Fibroblast of pulmonary artery (primary cell): ENCODE measurements around the gene TSKU.
A peak's percentile ranks its signal among the peaks of the same experiment; 100 is the strongest.

Experiments
- DNase-seq: peaks from one replicate; pipeline ENCODE4 v3.0.0-alpha.2; 2010; ENCODE audit warnings: low read depth
- H3K4me3 ChIP-seq: replicated peaks from 2 replicates; pipeline ENCODE4 v1.5.1; 2011; ENCODE audit warnings: low read depth, mild to moderate bottlenecking, control low read depth, low read length, moderate library complexity
- TF ChIP-seq, protein P1 (sequence below): IDR thresholded peaks from 2 replicates; pipeline ENCODE4 v1.5.1; 2011; ENCODE audit warnings: mild to moderate bottlenecking, control low read depth, low read length, inconsistent platforms; ENCODE audit errors: missing control alignments

Gene TSKU

GRCh38 chr11:76760236-76760635, 22.9 kb upstream of the TSKU start:
- no peak overlapping the region for H3K4me3 ChIP-seq

DNA sequence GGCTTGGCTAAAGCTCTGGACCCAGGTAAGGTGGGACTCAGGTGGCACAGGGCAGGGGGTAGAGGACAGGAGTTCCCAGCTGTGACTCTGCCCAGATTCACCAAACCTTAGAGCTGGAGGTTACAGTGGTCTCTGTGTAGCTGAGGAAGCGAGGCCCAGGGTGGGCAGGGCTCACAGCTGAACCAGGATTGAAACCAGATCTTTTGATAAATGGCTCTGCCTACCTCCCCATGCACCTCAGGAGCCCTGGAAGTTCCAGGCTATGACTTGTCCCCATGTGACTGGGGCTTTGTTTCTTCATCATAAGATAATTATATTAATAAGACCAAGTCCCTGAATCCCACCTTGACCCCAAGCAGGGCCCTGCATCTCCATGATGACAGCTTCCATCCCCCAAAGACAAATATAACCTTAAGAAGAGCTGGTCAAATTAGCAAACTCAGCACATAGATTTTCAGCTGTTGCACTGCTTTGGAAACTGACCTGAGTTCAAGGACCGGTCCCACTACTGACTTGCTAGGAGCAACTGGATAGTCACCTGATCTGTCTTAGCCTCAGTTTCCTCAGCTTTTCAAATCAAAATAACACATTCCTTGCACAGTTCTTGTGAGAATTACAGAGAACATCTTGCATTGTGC, 21.3 kb upstream of the TSKU start:
- no peak overlapping the region for H3K4me3 ChIP-seq
- no peak for DNase-seq
- TF ChIP-seq, protein P1, sequence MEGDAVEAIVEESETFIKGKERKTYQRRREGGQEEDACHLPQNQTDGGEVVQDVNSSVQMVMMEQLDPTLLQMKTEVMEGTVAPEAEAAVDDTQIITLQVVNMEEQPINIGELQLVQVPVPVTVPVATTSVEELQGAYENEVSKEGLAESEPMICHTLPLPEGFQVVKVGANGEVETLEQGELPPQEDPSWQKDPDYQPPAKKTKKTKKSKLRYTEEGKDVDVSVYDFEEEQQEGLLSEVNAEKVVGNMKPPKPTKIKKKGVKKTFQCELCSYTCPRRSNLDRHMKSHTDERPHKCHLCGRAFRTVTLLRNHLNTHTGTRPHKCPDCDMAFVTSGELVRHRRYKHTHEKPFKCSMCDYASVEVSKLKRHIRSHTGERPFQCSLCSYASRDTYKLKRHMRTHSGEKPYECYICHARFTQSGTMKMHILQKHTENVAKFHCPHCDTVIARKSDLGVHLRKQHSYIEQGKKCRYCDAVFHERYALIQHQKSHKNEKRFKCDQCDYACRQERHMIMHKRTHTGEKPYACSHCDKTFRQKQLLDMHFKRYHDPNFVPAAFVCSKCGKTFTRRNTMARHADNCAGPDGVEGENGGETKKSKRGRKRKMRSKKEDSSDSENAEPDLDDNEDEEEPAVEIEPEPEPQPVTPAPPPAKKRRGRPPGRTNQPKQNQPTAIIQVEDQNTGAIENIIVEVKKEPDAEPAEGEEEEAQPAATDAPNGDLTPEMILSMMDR = no peak

More at GRCh38 chr11:76760236-76760635, 22.9 kb upstream of the TSKU start:
- TF ChIP-seq, protein P1 = no peak
- no peak for DNase-seq

GRCh38 chr11:76762356-76762752, 20.8 kb upstream of the TSKU start:
- TF ChIP-seq, protein P1 = no peak
- no peak overlapping the region for H3K4me3 ChIP-seq
- no peak for DNase-seq

DNA sequence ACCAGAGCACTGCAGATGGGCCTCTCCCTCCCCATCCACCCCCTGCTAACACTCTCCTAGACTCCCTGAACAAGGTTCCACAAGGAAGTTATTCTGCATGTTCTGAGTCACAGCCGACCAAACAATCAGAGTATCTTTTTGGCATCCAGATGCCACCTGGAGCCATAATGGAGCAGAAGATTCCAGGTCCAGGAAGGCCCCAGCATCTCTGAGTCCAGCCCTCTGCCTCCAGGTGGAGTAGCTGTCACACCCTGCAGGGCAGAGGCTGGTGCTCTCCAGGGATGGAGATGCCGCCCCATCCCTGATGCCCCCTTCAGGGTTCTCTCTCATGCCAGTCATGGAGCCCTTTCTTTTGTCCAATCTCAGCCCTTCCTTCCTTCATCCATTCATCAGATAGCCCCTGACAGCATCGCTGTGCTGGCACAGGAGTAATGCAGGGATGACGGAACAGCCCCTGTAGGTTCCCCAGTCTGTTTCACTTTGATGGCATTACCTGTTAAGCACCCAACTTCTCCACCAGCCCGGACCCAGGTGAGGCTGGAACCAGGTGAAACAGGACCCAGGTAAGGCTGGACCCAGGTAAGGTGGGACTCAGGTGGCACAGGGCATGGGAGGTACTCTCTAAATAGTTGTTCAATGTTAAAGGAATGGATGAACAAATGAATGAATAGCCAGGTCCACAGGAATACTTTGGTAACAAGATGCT, 20.1 kb upstream of the TSKU start:
- DNase-seq = no peak
- no peak overlapping the region for H3K4me3 ChIP-seq
- TF ChIP-seq, protein P1 = no peak

DNA sequence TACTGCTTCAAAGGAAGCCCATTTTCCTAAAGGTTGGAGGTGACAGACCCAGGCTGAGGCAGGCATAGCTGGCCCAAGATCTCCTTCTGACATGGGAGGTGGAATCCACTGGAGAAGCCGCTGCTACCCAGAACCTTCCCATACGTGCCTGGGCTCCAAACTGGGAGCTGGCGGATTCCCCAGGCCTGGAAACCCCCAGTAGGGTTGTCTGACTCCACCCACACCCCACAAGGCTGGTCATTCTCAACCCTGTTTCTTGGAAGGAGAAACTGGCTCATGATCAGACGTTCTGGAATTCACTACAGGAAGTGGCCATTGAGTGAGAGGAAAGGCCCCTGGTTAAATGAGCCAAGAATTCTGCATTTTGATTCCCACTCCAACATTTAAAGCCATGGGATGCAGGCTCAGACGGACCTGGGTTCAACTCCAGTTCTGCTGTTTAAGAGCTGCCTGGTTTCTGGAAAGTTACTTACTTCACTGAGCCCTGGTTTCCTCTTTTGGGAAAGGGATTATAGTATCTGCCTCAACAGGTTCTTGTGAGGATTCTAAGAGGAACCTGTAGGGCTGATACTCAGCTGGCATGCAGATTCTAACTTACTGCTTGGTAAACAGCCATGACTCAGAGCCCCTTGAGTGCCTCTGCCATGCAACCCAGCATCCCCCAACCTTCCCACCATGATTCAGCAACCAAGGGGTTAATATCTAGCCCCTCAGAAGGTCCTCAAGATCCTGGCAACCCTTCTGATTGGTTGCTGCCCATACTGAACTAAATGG, 19.4 kb upstream of the TSKU start:
- H3K4me3 ChIP-seq = no peak overlapping the region
- TF ChIP-seq, protein P1 = no peak
- DNase-seq = peak; percentile 91

DNA sequence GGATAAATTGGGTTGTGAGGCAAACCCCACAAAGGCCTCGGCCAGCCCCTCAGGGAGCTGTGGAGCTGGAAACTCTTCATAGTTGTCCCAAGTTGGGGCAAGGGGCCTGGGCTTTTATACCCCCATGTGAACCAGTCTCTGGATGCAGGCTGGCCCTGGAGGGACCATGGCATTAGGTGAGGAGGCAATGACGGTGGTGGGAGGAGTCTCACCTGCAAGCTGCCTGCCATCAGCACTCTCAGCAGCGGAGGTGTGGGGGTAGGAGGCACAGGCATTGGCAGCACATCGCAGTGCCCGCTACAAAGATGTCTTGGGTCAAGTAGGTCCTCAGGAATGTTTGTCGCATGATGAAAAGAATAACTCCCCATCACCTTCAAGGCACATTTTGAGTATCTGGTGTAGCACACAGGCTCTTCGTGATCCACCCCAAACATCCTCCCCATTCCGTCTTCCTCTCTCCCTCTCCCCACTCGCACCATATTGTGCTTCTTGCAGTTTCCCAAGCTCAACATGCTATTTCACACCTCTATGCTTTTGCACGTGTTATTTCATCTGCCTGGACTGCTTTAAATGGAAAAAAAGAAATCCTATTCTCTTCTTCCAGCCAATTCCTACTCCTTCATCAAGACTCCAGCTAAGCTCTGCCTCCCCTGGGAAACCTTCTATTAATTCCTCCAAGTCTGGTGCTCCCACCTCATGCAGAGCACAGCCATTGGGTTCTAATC, 18.1 kb upstream of the TSKU start:
- TF ChIP-seq, protein P1 = no peak
- DNase-seq = no peak
- H3K4me3 ChIP-seq = no peak overlapping the region
